Renal cortex interstitium (tissue), 11 donors: ENCODE measurements around the gene ANO2. TPM values are rescaled to one million over a fixed set of nuclear protein-coding genes. Genes with fewer than 3 reads are reported as not detected.

ENCODE experiments used
- DNase-seq, 11 donors: peaks; one replicate each; pipeline ENCODE4 v3.0.0-alpha.2; 2013; ENCODE audit warnings: low read depth in 9 of 11, low spot score in 4 of 11; ENCODE audit errors: extremely low read depth in 1 of 11
- polyA plus RNA-seq, 3 donors: library from polyadenylated mRNA; unstranded; fragments of 120-200 nt; gene quantifications; one replicate each; pipeline ENCODE4 v1.2.1, GENCODE V29; 2013; ENCODE audit not compliant: insufficient read length in 3 of 3

Gene ANO2
- polyA plus RNA-seq, 3 donors: 3.1 to 5.6 (median 5.2) TPM

DNA sequence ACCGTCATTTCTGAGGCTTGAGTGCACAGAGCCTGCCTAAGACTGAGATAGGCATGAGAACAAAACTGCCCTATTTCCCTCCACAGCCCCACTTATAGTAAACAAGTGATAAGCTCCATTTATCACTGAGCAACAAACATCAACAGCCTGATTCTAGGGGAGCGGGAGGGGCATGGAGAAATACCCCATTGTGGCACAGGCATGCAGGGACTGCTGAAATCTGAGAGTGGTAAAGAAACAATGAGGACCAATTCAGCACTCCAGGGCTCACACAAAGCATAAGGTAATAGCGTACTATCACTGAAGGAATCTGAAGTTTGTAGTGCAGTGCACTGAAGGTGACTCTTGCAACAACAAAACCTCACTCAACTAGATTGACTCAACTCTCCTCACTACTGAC, 186.7 kb downstream of the ANO2 start:
- no peak for DNase-seq

DNA sequence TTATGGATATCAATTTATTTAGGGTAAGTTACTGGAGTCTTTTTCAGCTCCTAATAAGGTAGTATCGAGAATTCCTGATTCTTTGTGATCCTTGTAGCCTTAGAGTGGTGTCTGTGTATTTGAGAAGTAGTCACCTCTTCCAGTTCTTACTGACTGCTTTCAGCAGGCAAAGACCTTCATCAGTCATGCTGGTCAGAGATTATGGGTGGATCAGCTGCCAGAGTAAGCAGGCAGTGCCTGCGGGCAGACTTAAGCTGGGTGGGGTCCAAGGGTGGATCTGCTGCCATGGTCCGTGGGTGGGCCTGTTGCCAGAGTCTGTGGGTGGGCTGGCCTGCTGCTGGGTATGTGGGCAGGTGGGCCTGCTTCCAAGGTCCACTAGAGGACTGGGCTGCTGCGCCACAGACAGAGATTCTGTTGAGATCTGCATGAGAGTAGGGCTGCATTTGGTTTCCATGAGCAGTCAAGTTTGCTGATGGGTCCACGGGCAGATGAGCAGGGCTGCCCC, 188.7 kb downstream of the ANO2 start:
- DNase-seq: no peak

DNA sequence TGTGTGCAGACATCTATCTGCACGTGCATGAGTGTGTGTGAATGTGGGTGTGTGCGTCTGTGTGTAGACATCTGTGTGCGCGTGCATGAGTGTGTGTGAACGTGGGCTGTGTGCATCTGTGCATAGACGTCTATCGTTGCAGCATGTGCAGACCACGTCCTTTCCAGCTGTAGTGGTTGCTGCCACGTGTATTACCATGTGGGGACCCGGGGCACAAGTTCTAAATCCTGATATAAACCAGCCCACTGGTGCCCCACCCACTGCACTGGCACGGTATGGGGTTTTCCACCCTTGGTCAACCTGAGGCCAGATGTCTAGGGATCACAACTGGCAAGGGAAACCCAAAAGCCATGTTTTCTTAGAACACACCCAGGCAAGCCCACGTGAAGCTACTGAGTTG, 197.0 kb downstream of the ANO2 start:
- no peak for DNase-seq

DNA sequence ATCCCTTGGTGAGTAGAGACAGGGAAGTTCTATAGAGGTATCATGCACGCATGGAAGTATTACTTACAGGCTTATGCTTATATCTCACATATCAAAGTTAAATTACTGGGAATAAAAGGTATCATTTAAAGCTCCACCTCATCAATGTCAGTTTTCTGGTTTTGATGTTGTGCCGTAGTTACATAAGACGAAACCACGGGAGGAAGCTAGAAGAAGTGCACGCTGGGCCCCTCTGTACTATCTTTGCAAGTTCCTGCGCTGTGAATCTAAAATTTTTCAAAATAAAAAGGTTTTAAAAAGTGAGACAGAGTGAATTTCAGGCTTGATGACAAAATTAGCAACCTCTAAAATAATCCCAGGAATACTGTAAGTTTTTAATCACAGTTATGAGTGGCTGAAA, 198.1 kb downstream of the ANO2 start:
- no peak for DNase-seq

DNA sequence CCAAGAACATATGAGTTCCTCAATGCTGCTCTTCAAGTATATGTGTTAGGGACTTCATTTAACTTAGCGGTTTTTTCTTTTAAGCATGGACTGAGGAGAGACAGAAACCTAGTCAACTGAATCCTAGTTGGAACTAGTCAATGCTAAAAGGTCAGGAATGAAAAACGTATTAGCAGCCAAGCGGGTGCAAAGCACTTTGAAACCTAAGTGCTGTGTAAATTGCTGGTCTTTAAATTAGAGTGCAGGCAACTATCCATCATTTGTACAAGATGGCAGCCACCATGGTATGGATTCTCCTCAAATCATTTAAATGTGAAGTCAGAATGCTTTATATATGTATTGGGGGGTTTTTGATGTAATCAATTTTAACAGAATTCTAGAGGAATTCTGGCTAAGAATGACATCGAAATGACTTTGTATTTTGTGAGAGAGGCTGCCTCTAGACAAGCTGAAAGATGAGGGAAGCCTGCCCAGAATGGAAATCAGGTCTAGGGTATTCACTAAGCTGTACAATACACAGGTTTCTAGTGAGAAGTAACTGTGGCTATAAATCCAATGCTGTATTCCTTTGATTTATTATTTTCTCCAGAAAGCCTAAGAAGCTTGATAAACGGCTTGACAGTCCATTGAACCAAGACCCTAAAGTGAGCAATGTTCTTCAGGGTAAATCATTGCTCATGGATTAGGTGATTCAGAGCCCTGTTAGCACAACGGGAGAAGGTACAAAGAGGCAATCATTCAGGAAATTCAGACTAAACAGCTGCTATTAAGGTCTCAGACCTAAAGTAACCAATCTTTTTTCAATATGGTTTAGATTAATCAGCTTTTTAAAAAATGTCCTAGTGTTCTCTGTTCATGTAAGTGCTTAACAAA, 198.8 kb downstream of the ANO2 start:
- DNase-seq: no peak

DNA sequence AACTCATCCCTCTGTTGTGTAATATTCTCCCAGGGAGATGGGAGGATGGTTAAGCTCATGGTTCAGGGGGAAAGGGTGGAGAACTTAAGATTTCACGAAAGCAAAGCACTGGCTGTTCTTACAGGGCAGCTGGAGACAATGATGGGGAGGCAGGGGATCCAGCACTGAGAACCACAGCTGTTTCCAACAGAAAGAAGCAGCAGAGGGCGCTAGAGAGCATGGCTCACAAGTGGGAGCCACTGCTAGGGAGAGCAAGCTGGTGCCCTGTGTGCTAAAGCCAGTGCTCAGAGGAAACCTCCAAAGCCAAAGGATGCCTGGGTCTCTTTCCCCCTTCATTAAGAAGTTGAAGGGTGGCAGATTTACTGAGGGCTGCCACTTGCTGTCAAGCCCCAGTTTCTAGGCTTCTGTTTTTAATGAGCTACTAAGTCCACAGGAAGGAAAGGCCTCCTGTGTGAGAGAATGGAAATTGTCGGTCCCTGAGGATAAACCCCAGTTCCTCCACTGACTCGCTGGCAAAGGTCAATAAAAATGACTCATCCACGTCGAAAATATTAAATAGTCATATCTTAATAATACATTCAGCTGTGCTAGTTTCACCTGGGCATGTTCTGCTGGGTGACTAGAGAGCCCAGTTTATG, 199.7 kb downstream of the ANO2 start:
- DNase-seq: peak in 10 of 11 donors; percentile 35 to 71 (median 64)

DNA sequence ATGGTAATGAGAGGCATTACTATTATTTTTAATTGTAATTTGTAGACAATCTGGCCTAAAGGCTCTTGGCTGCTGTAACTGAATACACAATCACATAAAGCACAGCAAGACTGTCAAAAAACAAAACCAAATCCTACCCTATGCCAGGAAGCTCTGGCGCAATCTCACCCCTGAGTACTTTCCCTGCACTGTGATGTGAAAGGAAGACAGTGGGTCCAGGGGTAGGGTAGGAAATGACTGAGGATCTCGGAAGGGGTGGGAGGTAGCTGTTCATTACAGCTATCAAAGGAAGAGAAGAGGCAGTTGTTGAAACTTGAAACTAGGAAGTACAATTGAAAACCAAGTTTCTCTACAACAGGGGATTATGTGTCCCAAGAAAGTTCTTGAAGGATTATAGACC, 202.8 kb downstream of the ANO2 start:
- no peak for DNase-seq

DNA sequence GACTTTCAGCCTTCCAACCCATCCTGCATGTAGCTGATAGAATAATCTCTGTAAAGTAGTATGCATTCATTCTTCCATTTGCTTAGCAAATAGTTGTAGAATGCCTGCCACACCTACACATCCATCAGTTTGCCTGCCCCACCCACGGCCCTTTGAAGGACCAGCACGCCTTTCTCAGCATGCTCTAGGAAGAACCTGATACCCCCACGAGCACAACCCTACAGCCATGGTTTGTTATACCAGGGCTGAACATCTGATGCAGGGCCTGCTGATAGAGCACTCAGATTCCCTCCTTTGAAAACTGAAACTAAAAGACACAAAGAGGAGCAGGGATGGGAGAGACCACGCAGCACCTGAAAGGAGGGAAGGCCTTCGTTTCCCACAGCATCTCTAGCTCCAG, 205.1 kb downstream of the ANO2 start:
- no peak for DNase-seq

DNA sequence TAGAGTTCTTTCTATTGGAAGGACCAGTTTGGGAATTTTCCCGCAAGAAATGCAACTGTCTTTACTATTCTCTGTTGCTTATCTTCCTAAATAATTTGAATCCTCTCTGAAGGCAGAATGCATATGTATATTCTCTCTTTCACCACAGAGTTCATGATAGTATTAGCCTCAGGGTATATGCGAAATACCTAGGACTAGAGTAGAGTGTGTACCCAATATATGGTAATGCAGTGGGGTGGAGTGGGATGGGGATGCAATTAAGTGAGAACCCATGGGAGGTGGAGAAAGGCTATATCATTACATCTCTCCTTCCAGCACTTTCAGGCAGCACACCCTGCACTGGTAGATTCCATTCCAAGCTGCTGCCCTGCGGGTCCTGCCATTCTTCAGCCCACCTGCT, 207.3 kb downstream of the ANO2 start:
- no peak for DNase-seq

DNA sequence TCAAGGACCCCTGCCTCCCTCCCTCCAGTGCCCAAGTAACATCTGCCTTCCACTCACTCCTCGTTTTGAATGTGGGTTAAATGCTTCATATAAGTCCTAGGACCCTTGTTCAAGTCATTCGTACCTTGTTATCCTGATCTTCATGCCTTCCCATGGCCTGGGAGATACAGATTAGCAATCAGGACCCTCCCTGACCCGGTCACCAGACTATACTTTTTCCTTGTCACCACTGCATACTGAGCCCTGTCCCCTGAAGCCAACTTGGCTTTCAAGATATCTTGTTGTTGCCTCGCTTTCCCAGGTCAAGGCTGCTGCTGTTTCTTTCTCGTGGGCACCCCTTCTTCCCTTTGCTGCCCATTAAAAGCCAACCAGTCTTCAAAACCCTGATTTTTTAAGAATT, 208.5 kb downstream of the ANO2 start:
- no peak for DNase-seq

DNA sequence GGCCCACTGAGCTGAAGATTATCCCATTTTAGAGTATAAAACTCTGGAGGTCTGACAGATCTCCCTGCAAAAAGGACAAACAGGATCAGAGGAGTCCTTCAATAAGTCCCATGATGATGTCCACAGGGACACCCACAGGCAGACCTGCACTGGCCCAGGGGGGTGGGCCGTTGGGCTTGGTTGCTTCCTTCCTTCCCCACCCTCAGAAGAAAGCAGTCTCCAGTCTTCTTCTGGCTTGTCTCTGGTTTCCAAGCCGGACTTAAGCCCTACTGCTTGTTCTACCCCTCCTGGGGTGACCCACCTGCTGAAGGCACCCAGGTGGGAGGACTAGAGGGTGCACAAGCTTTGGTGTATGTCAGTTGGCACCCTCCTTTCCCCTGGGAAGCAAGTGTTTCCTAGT, 209.0 kb downstream of the ANO2 start:
- no peak for DNase-seq

DNA sequence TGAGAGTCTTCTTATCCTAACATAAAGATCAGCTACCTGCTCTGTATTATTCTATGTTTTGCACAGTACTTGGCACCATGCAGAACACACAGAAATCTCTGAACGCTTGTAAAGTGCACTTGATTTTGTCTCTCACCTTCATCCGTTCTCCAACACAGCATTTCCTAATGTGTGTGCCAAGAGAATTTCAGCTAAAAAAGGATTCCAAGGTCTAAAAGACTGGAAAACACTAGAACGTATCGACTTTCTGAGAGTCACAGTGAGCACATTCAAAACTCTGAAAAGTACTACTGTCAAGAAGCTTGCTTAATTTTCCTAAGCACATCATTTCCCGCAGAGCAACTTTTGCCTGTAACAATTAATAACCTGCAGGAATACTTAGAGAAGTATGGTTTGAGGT, 211.1 kb downstream of the ANO2 start:
- DNase-seq: no peak

DNA sequence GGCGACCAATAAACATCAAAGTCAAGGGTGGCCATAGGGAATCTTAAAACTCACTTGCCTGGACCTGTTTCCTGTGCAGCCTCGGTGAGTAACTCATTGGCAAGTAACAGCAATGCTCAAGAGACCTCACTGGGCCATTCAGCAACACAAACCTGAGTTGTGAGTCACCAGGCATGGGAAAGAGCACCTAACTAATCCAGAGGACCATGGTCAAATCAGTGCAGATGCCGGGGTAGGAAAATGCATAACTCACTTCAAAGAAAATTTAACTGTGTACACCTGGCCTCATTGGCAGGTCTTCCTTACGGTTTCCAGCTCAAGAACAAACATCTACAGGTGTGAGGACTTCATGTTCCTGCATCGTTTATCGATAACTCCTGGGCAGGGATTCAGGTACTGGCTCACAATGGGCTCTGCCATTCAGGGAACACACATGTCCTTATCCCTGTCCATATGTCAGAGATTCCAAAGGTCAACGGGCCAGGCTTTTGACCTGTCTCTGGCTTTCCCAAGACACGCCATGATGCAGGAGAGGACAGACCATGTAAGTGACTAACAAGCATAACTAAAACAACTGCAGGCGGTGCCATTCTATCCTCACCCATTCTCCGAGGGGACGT, 211.8 kb downstream of the ANO2 start:
- no peak for DNase-seq

DNA sequence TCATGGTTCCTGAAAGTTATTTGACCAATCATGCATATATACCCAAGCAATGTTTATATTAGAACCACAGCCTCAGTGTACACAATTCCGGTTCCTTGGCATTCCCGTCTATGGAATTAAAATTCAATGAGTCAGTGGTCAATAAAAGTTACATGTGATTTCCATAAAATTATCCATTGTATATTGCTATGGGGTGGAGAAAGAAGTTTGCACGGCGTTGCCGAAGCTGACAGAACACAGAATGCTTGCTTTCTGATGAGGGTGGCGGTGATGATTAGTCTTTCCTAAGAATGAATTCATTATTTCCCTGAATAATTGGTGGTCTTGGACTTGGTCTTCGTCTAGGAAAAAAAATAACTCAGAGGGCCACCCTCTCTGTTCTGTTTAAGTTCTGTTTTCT, 214.1 kb downstream of the ANO2 start:
- DNase-seq: no peak

DNA sequence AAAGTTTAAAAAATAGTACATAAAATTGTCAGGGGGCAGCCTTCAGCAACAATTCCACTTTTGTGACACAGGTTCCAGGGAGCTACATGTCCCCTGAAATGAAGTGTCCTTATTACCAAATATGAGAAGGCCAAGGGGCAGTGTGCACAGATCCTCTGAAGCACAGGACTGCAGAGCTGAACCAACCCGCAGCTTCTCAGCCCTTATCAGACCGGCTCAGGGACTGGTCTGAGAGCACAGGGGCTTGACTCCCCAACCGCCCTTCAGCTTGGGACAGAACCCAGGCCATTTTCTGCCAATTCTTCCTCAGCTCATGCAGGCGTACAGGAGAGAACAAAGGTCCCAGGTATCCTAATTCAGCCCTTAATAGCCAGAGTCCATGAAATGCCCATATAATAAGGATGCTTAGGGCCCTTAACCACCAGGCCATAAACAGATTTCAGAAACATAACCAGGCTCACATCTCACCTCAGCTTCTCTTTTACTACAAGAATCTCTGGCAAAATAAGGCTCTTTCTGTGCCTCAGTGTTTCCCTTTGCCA, 221.3 kb downstream of the ANO2 start:
- no peak for DNase-seq

DNA sequence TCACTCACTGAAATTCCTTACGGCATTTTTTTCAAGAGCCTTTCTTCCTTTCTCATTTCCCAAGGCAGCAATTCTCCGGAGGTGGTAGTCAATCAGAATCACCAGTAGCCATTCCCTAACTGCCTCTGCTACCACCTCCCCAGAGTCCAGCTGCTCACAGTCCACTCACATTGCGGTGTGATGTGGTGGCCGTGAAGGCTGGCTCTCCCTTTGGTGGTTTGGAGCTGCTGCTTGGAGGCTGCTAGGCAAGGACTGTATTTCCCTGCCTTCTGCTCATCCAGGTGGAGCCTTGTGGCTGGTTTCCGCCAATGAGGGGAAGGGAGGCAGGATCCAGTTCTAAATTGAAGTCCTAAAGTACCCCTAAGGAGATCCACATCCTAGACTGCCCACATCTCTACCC, 222.0 kb downstream of the ANO2 start:
- no peak for DNase-seq

DNA sequence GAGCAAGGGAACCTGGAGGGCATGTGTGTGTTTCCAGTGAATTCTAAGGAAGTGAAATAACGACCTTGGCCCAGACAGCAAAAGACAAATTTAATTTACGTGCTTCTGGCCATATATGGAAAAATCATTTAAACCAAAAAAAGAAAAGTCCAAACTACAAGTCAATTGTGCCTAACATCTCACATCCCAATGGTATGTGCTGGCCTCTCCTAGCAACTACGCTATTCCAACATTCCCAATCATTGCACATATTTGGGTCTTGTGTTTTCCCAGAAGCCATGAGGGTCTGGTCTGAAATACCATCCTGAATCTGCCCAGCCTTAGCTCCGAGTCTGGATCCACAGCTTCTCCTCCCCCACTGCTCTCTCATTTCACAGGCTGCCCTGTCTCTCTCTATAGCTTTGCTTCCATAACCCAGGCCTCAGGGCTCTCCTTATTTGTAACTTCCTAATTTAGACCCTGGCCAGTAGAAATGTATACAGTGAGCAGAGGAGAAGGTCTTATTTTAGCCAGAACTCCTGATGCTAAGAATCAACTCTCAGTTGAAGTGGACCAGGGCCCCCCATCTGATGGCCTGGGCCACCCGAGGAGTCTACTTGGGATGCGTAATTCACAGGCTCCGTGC, 224.6 kb downstream of the ANO2 start:
- DNase-seq: no peak

DNA sequence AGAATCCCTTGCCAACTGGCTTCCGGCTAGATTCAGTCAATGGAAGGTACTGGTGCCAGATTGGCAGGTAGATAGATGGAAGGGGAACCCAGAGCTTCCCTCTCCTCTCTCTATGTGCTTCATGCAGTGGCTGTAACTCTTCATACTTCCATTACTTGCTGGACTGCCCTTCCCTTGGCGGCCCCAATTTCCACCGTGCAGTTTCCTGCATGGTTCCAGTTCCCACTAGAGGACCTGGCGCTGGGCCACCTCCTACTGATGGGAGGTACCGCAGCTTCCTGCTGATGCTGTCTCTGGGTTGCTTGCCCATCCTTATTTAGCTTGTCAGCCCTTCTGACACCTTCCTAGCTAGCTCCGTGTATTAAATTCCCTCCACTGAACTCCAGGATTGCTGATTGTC, 226.4 kb downstream of the ANO2 start:
- no peak for DNase-seq

DNA sequence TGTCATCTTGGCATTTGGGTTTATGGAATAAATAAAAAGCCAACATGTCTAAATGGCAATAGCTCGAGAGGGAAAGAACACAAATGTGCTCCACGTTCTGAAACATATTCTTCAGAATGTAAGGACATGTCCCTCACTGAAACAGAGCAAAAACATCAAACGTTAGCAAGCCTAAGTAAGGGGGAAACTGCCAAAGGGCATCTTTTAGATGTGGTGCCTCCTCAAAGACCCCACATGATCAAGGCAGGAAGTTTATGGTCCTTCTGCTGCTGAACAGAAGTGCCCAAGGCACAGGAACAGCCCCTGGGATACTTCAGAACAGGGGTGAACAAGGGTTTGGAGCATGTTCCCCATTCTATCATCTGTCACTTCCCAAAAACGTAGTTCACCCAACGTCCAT, 227.0 kb downstream of the ANO2 start:
- no peak for DNase-seq

DNA sequence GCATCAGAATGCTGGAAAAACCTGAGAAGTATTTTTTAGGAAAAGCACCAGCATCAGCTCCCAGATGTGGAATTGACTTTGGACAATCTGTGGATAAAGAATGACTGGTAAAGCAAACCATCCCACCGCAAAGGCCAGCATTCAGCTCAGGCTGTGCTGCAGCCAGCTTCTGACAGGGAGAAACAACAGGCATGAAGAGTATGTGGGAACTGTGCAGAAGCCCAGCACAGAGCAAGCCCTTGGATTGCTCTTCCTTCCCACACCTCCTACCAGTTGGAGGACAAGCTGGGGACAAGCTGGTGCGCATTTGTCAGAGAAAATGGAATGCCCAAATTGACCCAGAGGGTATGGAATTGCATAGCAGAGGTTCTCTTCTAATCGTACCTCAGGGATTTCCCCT, 228.1 kb downstream of the ANO2 start:
- DNase-seq: no peak
